ENCODE results near the gene PLD2. TPM values are rescaled to one million over a fixed set of nuclear protein-coding genes. Genes with fewer than 3 reads are reported as not detected.
A peak's percentile ranks its signal among the peaks of the same experiment; 100 is the strongest.

The PLD2 gene
- 10 to 100 TPM; 22.9 to 42.7 (median 26.8) TPM for total RNA-seq
- polyA plus RNA-seq: 1 to 10 TPM; 1.5 to 2.2 TPM
- total RNA-seq: 16.7 reads per million, percentile 46 among the genes with 10 or more reads in this experiment

- Histone ChIP-seq H3K4me3 (ENCODE audit: low read length) (peak within 1 kb of the TSS; percentile 47), H3K27me3 (ENCODE audit: control insufficient read depth in 2 of 2, insufficient read depth in 2 of 2, low read length in 2 of 2) (no peaks in the 10 kb centered on the region), H3K9me3 (ENCODE audit: control insufficient read depth in 2 of 3, low read length in 3 of 3) (no peaks in the 10 kb centered on the region), H3K36me3 (ENCODE audit: control insufficient read depth in 2 of 3, insufficient read depth in 3 of 3, low read length in 3 of 3) (peaks cover 0 to 6% (median 0%) of the 10 kb centered on the region in 3 experiments), H3K27ac (ENCODE audit: low read depth, low read length) (peak within 1 kb of the TSS; percentile 79), H3K4me1 (ENCODE audit: control insufficient read depth in 2 of 2, insufficient read depth in 2 of 2, low read length in 2 of 2) (peaks cover 0 to 5% of the 10 kb centered on the region in 2 donors)
- peak within 1 kb of the TSS; percentile 71 to 88 (median 80) for H3K4me3 Mint-ChIP-seq
- DNase-seq (peak; percentile 71 to 95 (median 80)), ATAC-seq (peak; percentile 100)
- H3K9me3 Mint-ChIP-seq: no peaks in the 10 kb centered on the region
- ChIA-PET POLR2A (interaction anchor here (0.6 to 3.3 kb wide), 9 partner anchors 10 to 136 kb away, joined by 3 to 16 read pairs (median 5); partner anchors contain the start of genes ARRB2, MED11, PELP1 and PSMB6), CTCF (no interaction called here)
- peak within 1 kb of the TSS in 7 of 9 donors; percentile 48 to 78 (median 62) for H3K27ac Mint-ChIP-seq
- H3K4me1 Mint-ChIP-seq: peaks cover 7 to 23% (median 19%) of the 10 kb centered on the region in 7 donors
- intact Hi-C loops (cut with micrococcal nuclease): loop anchor here (1.0 to 5.0 kb wide), 7 partner anchors 11 to 97 kb away; partner anchors contain the start of genes MED11 (in 2 of the 2), MINK1 (in 2 of the 2), PSMB6 (in 2 of the 2) and ARRB2 (in 1 of the 2)
- H3K27me3 Mint-ChIP-seq: peaks cover 0 to 7% (median 0%) of the 10 kb centered on the region in 5 donors
- peaks cover 0 to 11% (median 5%) of the 10 kb centered on the region in 5 donors for H3K36me3 Mint-ChIP-seq
Observed at GRCh38 chr17:4806777-4807604, at the start of gene PLD2. Gene PLD2, plus strand, starts transcription at chr17:4807152. Its CDS starts 621 bp downstream, at chr17:4807773.

GRCh38 chr17:4759776-4760236, 47.1 kb upstream of the PLD2 start:
- intact Hi-C loops (cut with micrococcal nuclease): no loop called here
- Histone ChIP-seq H3K4me3 (ENCODE audit: low read length) (no peak overlapping the region), H3K27ac (ENCODE audit: low read depth, low read length) (no peak overlapping the region), H3K9me3 (ENCODE audit: control insufficient read depth in 2 of 3, low read length in 3 of 3) (no peaks in the 10 kb centered on the region), H3K36me3 (ENCODE audit: control insufficient read depth in 2 of 3, insufficient read depth in 3 of 3, low read length in 3 of 3) (no peaks in the 10 kb centered on the region), H3K4me1 (ENCODE audit: control insufficient read depth in 2 of 2, insufficient read depth in 2 of 2, low read length in 2 of 2) (no peaks in the 10 kb centered on the region), H3K27me3 (ENCODE audit: control insufficient read depth in 2 of 2, insufficient read depth in 2 of 2, low read length in 2 of 2) (no peaks in the 10 kb centered on the region)
- ATAC-seq (peak; percentile 67), DNase-seq (no peak)
- H3K4me3 Mint-ChIP-seq: no peak overlapping the region
- H3K27ac Mint-ChIP-seq: no peak overlapping the region
- no peaks in the 10 kb centered on the region for H3K4me1 Mint-ChIP-seq
- peaks cover 6 to 37% (median 7%) of the 10 kb centered on the region in 5 donors for H3K27me3 Mint-ChIP-seq
- no peaks in the 10 kb centered on the region for H3K36me3 Mint-ChIP-seq
- CTCF ChIA-PET: no interaction called here
- POLR2A ChIA-PET: no interaction called here
- no peaks in the 10 kb centered on the region for H3K9me3 Mint-ChIP-seq

GRCh38 chr17:4764595-4764994, 42.4 kb upstream of the PLD2 start:
- H3K27me3 ChIP-seq (ENCODE audit: control insufficient read depth in 2 of 2, insufficient read depth in 2 of 2, low read length in 2 of 2): no peaks in the 10 kb centered on the region
- DNase-seq (no peak), ATAC-seq (peak; percentile 49)
- peaks cover 0 to 18% (median 6%) of the 10 kb centered on the region in 5 donors for H3K27me3 Mint-ChIP-seq
- H3K9me3 ChIP-seq (ENCODE audit: control insufficient read depth in 2 of 3, low read length in 3 of 3): no peaks in the 10 kb centered on the region
- H3K4me3 Mint-ChIP-seq: no peak overlapping the region
- H3K27ac ChIP-seq (ENCODE audit: low read depth, low read length): no peak overlapping the region
- POLR2A ChIA-PET: no interaction called here
- H3K4me1 Mint-ChIP-seq: no peaks in the 10 kb centered on the region
- no peaks in the 10 kb centered on the region for H3K9me3 Mint-ChIP-seq
- intact Hi-C loops (cut with micrococcal nuclease): no loop called here
- H3K36me3 ChIP-seq (ENCODE audit: control insufficient read depth in 2 of 3, insufficient read depth in 3 of 3, low read length in 3 of 3): no peaks in the 10 kb centered on the region
- H3K36me3 Mint-ChIP-seq: no peaks in the 10 kb centered on the region
- no peak overlapping the region for H3K4me3 ChIP-seq (ENCODE audit: low read length)
- no peak overlapping the region for H3K27ac Mint-ChIP-seq
- H3K4me1 ChIP-seq (ENCODE audit: control insufficient read depth in 2 of 2, insufficient read depth in 2 of 2, low read length in 2 of 2): no peaks in the 10 kb centered on the region
- CTCF ChIA-PET: no interaction called here

GRCh38 chr17:4766201-4766600, 40.8 kb upstream of the PLD2 start:
- H3K9me3 ChIP-seq (ENCODE audit: control insufficient read depth in 2 of 3, low read length in 3 of 3): no peaks in the 10 kb centered on the region
- DNase-seq: no peak
- no peak overlapping the region for H3K27ac ChIP-seq (ENCODE audit: low read depth, low read length)
- H3K36me3 Mint-ChIP-seq: no peaks in the 10 kb centered on the region
- no peaks in the 10 kb centered on the region for H3K27me3 ChIP-seq (ENCODE audit: control insufficient read depth in 2 of 2, insufficient read depth in 2 of 2, low read length in 2 of 2)
- peaks cover 0 to 9% (median 3%) of the 10 kb centered on the region in 5 donors for H3K27me3 Mint-ChIP-seq
- H3K4me1 Mint-ChIP-seq: peaks cover 0 to 7% (median 0%) of the 10 kb centered on the region in 7 donors
- no peak overlapping the region for H3K4me3 Mint-ChIP-seq
- H3K36me3 ChIP-seq (ENCODE audit: control insufficient read depth in 2 of 3, insufficient read depth in 3 of 3, low read length in 3 of 3): no peaks in the 10 kb centered on the region
- no peak overlapping the region for H3K4me3 ChIP-seq (ENCODE audit: low read length)
- ChIA-PET CTCF (no interaction called here), POLR2A (no interaction called here)
- ATAC-seq: peak; percentile 72
- no peaks in the 10 kb centered on the region for H3K4me1 ChIP-seq (ENCODE audit: control insufficient read depth in 2 of 2, insufficient read depth in 2 of 2, low read length in 2 of 2)
- no peak overlapping the region for H3K27ac Mint-ChIP-seq
- intact Hi-C loops (cut with micrococcal nuclease): no loop called here
- no peaks in the 10 kb centered on the region for H3K9me3 Mint-ChIP-seq

GRCh38 chr17:4766723-4767122, 40.2 kb upstream of the PLD2 start:
- DNase-seq (no peak), ATAC-seq (peak; percentile 38)
- H3K4me1 ChIP-seq (ENCODE audit: control insufficient read depth in 2 of 2, insufficient read depth in 2 of 2, low read length in 2 of 2): peaks cover 0 to 4% of the 10 kb centered on the region in 2 donors
- no peaks in the 10 kb centered on the region for H3K27me3 ChIP-seq (ENCODE audit: control insufficient read depth in 2 of 2, insufficient read depth in 2 of 2, low read length in 2 of 2)
- intact Hi-C loops (cut with micrococcal nuclease): no loop called here
- H3K36me3 Mint-ChIP-seq: no peaks in the 10 kb centered on the region
- no peak overlapping the region for H3K4me3 Mint-ChIP-seq
- H3K9me3 ChIP-seq (ENCODE audit: control insufficient read depth in 2 of 3, low read length in 3 of 3): no peaks in the 10 kb centered on the region
- H3K4me3 ChIP-seq (ENCODE audit: low read length): no peak overlapping the region
- H3K36me3 ChIP-seq (ENCODE audit: control insufficient read depth in 2 of 3, insufficient read depth in 3 of 3, low read length in 3 of 3): no peaks in the 10 kb centered on the region
- no peak overlapping the region for H3K27ac Mint-ChIP-seq
- no peak overlapping the region for H3K27ac ChIP-seq (ENCODE audit: low read depth, low read length)
- CTCF ChIA-PET: no interaction called here
- H3K9me3 Mint-ChIP-seq: no peaks in the 10 kb centered on the region
- peaks cover 3 to 13% (median 5%) of the 10 kb centered on the region in 7 donors for H3K4me1 Mint-ChIP-seq
- H3K27me3 Mint-ChIP-seq: peaks cover 0 to 9% (median 3%) of the 10 kb centered on the region in 5 donors
- POLR2A ChIA-PET: no interaction called here

GRCh38 chr17:4768298-4768697, 38.7 kb upstream of the PLD2 start:
- no peaks in the 10 kb centered on the region for H3K9me3 Mint-ChIP-seq
- ChIA-PET CTCF (no interaction called here), POLR2A (no interaction called here)
- peaks cover 0 to 10% (median 4%) of the 10 kb centered on the region in 5 donors for H3K27me3 Mint-ChIP-seq
- Histone ChIP-seq H3K27ac (ENCODE audit: low read depth, low read length) (no peak overlapping the region), H3K4me1 (ENCODE audit: control insufficient read depth in 2 of 2, insufficient read depth in 2 of 2, low read length in 2 of 2) (peaks cover 0 to 7% of the 10 kb centered on the region in 2 donors), H3K9me3 (ENCODE audit: control insufficient read depth in 2 of 3, low read length in 3 of 3) (no peaks in the 10 kb centered on the region), H3K27me3 (ENCODE audit: control insufficient read depth in 2 of 2, insufficient read depth in 2 of 2, low read length in 2 of 2) (no peaks in the 10 kb centered on the region), H3K36me3 (ENCODE audit: control insufficient read depth in 2 of 3, insufficient read depth in 3 of 3, low read length in 3 of 3) (no peaks in the 10 kb centered on the region), H3K4me3 (ENCODE audit: low read length) (no peak overlapping the region)
- peaks cover 6 to 17% (median 7%) of the 10 kb centered on the region in 7 donors for H3K4me1 Mint-ChIP-seq
- H3K4me3 Mint-ChIP-seq: no peak overlapping the region
- no peaks in the 10 kb centered on the region for H3K36me3 Mint-ChIP-seq
- no peak for DNase-seq
- no peak overlapping the region for H3K27ac Mint-ChIP-seq
- intact Hi-C loops (cut with micrococcal nuclease): no loop called here
- ATAC-seq: peak; percentile 56
